Naive thymus-derived CD8-positive, alpha-beta T cell (primary cell): Measurements from ENCODE around the gene NNAT. TPM values are rescaled to one million over a fixed set of nuclear protein-coding genes. Genes with fewer than 3 reads are reported as not detected.

ENCODE experiments used
- ATAC-seq, 2 donors: fragments of 150-1000 bp; cut with Tn5 transposase in 1 of 2; sonication (Bioruptor Pico), chemical (Tn5 transposase) in 1 of 2; 1 replicate in 1 of 2; 2 replicates in 1 of 2; pipeline ENCODE4 v1.10.0; 2021; ENCODE audit warnings: mild to moderate bottlenecking in 2 of 2, moderate library complexity in 2 of 2
- POLR2A ChIA-PET: fragments of 350-600 bp; sonication (Branson Sonifier 250); formaldehyde crosslinking; loops from one replicate; lab custom pipeline; 2021; ENCODE audit warnings: antibody characterized with exemption; lab: Charles Lee
- DNase-seq, 10 donors: peaks; one replicate each; pipeline versions ENCODE4 v3.0.0 to v3.0.0-alpha.2; 2020 to 2022
- H3K27ac Mint-ChIP-seq, 10 donors: one replicate each; pipeline ENCODE4 v1.8.0; 2020 to 2022; ENCODE audit warnings: mild to moderate bottlenecking in 10 of 10, mixed read lengths in 10 of 10, moderate library complexity in 4 of 10, inconsistent platforms in 1 of 10
- H3K27me3 Mint-ChIP-seq, 5 donors: one replicate each; pipeline ENCODE4 v1.8.0; 2021 to 2022; ENCODE audit warnings: mixed read lengths in 5 of 5
- H3K36me3 Mint-ChIP-seq, 3 donors: one replicate each; pipeline ENCODE4 v1.8.0; 2020 to 2022; ENCODE audit warnings: mixed read lengths in 3 of 3, mild to moderate bottlenecking in 2 of 3, inconsistent platforms in 1 of 3
- H3K4me1 Mint-ChIP-seq, 4 donors: one replicate each; pipeline ENCODE4 v1.8.0; 2021 to 2022; ENCODE audit warnings: mixed read lengths in 4 of 4
- H3K4me3 Mint-ChIP-seq, 10 donors: one replicate each; pipeline ENCODE4 v1.8.0; 2020 to 2022; ENCODE audit warnings: mild to moderate bottlenecking in 10 of 10, mixed read lengths in 10 of 10, moderate library complexity in 6 of 10, inconsistent platforms in 1 of 10
- H3K9me3 Mint-ChIP-seq, 9 donors: one replicate each; pipeline ENCODE4 v1.8.0; 2020 to 2022; ENCODE audit warnings: mixed read lengths in 9 of 9, mild to moderate bottlenecking in 3 of 9, inconsistent platforms in 1 of 9, moderate library complexity in 1 of 9
- polyA plus RNA-seq, 3 donors: library from polyadenylated mRNA; unstranded; fragments of 300-500 nt; fragmentation: Illumina TruSeq; gene quantifications; one replicate each; pipeline ENCODE4 v1.2.3, GENCODE V29; 2021
- total RNA-seq, 8 experiments: library from RNA in 2 of 8; stranded (reverse) in 2 of 8; gene quantifications; one replicate each; pipeline ENCODE4 v1.2.3 and lab custom pipeline; 2021 to 2026

The NNAT gene
- total and polyA plus RNA-seq, 5 experiments from 2014 or later = 0.13 TPM; not detected in 4

GRCh38 chr20:37520419-37520955 is 563 bp upstream of the NNAT start:
- Mint-ChIP-seq H3K27ac (peak overlapping the region in 1 of 10 donors; percentile 68), H3K4me1 (peaks cover 38 to 69% (median 49%) of the 10 kb centered on the region in 4 donors), H3K4me3 (peak overlapping the region; percentile 52 to 79 (median 72)), H3K36me3 (peaks cover 8 to 48% (median 11%) of the 10 kb centered on the region in 3 donors), H3K27me3 (no peaks in the 10 kb centered on the region), H3K9me3 (no peaks in the 10 kb centered on the region)
- POLR2A ChIA-PET = no interaction called here
- ATAC-seq = peak in 1 of 2 donors; percentile 30
- no peak for DNase-seq

DNA sequence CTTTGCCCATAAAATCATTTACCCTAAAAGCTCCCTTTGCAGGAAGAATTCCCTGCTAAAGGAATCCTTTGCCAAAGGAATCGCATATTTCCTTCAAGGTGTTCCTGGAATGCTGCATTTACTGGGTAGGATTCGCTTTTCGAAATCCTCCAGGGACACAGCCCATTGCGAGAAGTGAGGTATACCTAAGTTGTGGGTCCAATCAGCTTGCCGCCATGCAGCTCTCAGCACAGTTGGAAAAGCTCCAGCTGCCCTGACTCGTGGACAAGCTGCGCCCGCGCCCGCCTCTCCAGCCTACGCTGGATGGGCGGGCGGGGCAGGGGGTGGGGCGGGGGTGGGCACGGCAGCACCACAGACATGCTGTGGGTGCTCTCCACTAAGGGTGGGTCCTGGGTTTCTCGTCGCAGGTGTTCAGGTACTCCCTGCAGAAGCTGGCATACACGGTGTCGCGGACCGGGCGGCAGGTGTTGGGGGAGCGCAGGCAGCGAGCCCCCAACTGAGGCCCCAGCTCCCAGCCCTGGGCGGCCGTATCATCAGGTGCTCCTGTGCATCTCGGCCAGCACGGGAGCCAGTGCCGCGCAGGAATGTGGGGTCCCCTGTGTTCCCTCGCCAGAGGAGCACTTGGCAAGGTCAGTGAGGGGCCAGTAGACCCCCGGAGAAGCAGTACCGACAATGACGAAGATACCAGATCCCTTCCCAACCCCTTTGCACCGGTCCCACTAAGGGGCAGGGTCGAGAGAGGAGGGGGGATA is 1.4 kb downstream of the NNAT start:
- DNase-seq (no peak), ATAC-seq (no peak)
- Mint-ChIP-seq H3K36me3 (peaks cover 8 to 37% (median 11%) of the 10 kb centered on the region in 3 donors), H3K27me3 (no peaks in the 10 kb centered on the region), H3K27ac (no peak overlapping the region), H3K4me1 (peaks cover 47 to 74% (median 64%) of the 10 kb centered on the region in 4 donors), H3K9me3 (no peaks in the 10 kb centered on the region), H3K4me3 (peak overlapping the region in 1 of 10 donors; percentile 6)
- POLR2A ChIA-PET = no interaction called here

- DNase-seq (no peak), ATAC-seq (no peak)
- peak overlapping the region in 4 of 10 donors; percentile 6 to 51 (median 17) for H3K4me3 Mint-ChIP-seq
- POLR2A ChIA-PET = no interaction called here
- no peaks in the 10 kb centered on the region for H3K27me3 Mint-ChIP-seq
- peaks cover 4 to 31% (median 9%) of the 10 kb centered on the region in 3 donors for H3K36me3 Mint-ChIP-seq
- H3K9me3 Mint-ChIP-seq = no peaks in the 10 kb centered on the region
- H3K27ac Mint-ChIP-seq = no peak overlapping the region
- H3K4me1 Mint-ChIP-seq = peaks cover 47 to 70% (median 65%) of the 10 kb centered on the region in 4 donors
Observed at GRCh38 chr20:37523012-37523391, 2.0 kb downstream of the NNAT start.

GRCh38 chr20:37523911-37524700 is 3.1 kb downstream of the NNAT start:
- peaks cover 47 to 73% (median 65%) of the 10 kb centered on the region in 4 donors for H3K4me1 Mint-ChIP-seq
- peak overlapping the region in 3 of 10 donors; percentile 0 to 88 (median 65) for H3K27ac Mint-ChIP-seq
- DNase-seq = no peak
- ATAC-seq = no peak
- H3K4me3 Mint-ChIP-seq = peak overlapping the region in 4 of 10 donors; percentile 26 to 89 (median 40)
- H3K9me3 Mint-ChIP-seq = no peaks in the 10 kb centered on the region
- H3K27me3 Mint-ChIP-seq = no peaks in the 10 kb centered on the region
- POLR2A ChIA-PET = no interaction called here
- H3K36me3 Mint-ChIP-seq = peaks cover 0 to 20% (median 6%) of the 10 kb centered on the region in 3 donors

DNA sequence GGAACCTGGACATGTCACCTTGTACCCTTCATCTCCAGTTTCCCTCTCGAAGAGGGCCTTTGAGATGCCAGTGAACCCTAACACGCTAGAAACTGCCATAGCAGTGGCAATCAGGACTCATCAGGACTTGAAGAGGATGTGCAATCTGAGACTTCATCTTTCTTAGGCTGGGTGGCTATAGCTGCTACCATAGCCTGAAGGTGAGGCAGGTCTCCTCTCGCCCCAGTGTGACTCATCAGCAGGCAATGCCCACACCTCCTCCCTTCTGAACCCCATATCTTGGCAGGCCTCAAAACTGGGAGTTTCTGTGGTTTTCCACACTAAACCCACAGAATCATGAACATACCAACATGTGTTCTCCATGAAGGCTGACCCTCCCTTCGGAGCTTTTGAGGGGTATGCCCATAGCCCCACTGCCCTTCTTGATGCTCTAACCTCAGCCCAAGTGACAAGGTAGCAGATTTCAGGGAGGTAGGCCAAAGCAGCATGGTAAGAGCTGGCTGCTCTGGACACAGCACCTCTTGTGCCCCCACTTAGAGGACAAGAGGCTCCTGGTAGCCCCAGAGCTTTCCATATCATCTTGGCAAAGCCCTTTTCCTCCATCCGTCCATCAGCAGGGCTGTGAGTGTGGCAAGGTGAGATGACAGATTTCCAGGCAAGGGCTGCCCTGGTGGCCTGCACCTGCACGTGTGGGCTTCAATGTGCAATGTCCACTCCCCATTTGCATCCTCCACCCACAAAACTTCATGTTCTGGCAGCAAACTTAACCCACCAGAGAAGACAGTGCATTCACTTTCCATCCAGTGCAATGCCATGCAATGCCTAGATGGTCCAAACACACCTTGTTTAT is 4.0 kb downstream of the NNAT start:
- POLR2A ChIA-PET = no interaction called here
- no peaks in the 10 kb centered on the region for H3K9me3 Mint-ChIP-seq
- peaks cover 0 to 15% (median 6%) of the 10 kb centered on the region in 3 donors for H3K36me3 Mint-ChIP-seq
- ATAC-seq (no peak), DNase-seq (no peak)
- H3K27ac Mint-ChIP-seq = peak overlapping the region in 8 of 10 donors; percentile 7 to 99 (median 66)
- H3K4me1 Mint-ChIP-seq = peaks cover 49 to 68% (median 64%) of the 10 kb centered on the region in 4 donors
- peak overlapping the region; percentile 26 to 94 (median 77) for H3K4me3 Mint-ChIP-seq
- no peaks in the 10 kb centered on the region for H3K27me3 Mint-ChIP-seq

DNA sequence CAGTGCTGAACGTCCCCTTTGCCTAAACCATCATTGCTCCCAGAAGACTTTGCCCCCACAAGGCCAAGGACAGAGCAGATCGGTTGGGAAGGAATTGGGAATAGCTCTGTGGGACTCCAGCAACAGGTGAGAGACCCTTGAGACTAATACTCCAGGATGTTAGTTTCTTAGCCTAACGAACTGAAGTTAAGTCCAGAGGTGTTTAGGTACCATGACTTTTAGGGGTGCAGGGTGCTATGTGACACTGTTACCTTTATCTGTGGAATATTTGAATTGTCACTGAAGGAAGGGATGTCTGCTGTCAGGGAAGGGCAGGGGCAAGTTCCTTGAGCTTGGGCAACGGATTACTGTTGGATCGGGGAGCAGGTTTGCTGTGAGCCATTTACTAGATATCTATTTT is 4.8 kb downstream of the NNAT start:
- peaks cover 45 to 62% (median 57%) of the 10 kb centered on the region in 4 donors for H3K4me1 Mint-ChIP-seq
- H3K27ac Mint-ChIP-seq = peak overlapping the region; percentile 7 to 100 (median 90)
- ATAC-seq (no peak), DNase-seq (no peak)
- H3K9me3 Mint-ChIP-seq = no peaks in the 10 kb centered on the region
- peaks cover 0 to 10% (median under 1%) of the 10 kb centered on the region in 3 donors for H3K36me3 Mint-ChIP-seq
- H3K4me3 Mint-ChIP-seq = peak overlapping the region; percentile 58 to 94 (median 88)
- no peaks in the 10 kb centered on the region for H3K27me3 Mint-ChIP-seq
- POLR2A ChIA-PET = interaction anchor here (1.2 kb wide), 1 partner anchor 236 kb away, joined by 3 read pairs; the partner anchor contains the start of gene MANBAL

- no peak for ATAC-seq
- DNase-seq = no peak
- no peaks in the 10 kb centered on the region for H3K9me3 Mint-ChIP-seq
- peak overlapping the region; percentile 84 to 94 (median 89) for H3K4me3 Mint-ChIP-seq
- peaks cover 0 to 9% (median 0%) of the 10 kb centered on the region in 3 donors for H3K36me3 Mint-ChIP-seq
- peaks cover 44 to 62% (median 56%) of the 10 kb centered on the region in 4 donors for H3K4me1 Mint-ChIP-seq
- H3K27me3 Mint-ChIP-seq = no peaks in the 10 kb centered on the region
- peak overlapping the region; percentile 99 to 100 (median 100) for H3K27ac Mint-ChIP-seq
- POLR2A ChIA-PET = interaction anchor here (1.2 kb wide), 2 partner anchors 49 to 237 kb away, joined by 3 read pairs; partner anchors contain the start of gene MANBAL
Observed at GRCh38 chr20:37526238-37526838, 5.3 kb downstream of the NNAT start.

GRCh38 chr20:37526839-37527637 is 6.0 kb downstream of the NNAT start:
- DNase-seq (no peak), ATAC-seq (no peak)
- POLR2A ChIA-PET = interaction anchor here (0.6 to 1.5 kb wide), 7 partner anchors 14 to 348 kb away, joined by 3 to 11 read pairs (median 3); partner anchors contain the start of genes MANBAL, MROH8 and RPN2
- Mint-ChIP-seq H3K4me3 (peak overlapping the region; percentile 84 to 94 (median 89)), H3K9me3 (no peaks in the 10 kb centered on the region), H3K27ac (peak overlapping the region; percentile 99 to 100 (median 100)), H3K27me3 (no peaks in the 10 kb centered on the region), H3K36me3 (peaks cover 0 to 6% (median 0%) of the 10 kb centered on the region in 3 donors), H3K4me1 (peaks cover 44 to 60% (median 53%) of the 10 kb centered on the region in 4 donors)

GRCh38 chr20:37527638-37528445 is 6.8 kb downstream of the NNAT start, which contains the start of gene BLCAP:
TSS of gene BLCAP (minus strand) at chr20:37527876. CDS start at chr20:37519174, 8,702 bp downstream.
- H3K36me3 Mint-ChIP-seq = peaks cover 0 to 6% (median 0%) of the 10 kb centered on the region in 3 donors
- peak within 1 kb of the TSS; percentile 99 to 100 (median 100) for H3K27ac Mint-ChIP-seq
- DNase-seq = peak; percentile 87 to 99 (median 94)
- ATAC-seq = peak; percentile 92 to 93
- no peaks in the 10 kb centered on the region for H3K27me3 Mint-ChIP-seq
- H3K4me1 Mint-ChIP-seq = peaks cover 43 to 58% (median 52%) of the 10 kb centered on the region in 4 donors
- no peaks in the 10 kb centered on the region for H3K9me3 Mint-ChIP-seq
- H3K4me3 Mint-ChIP-seq = peak within 1 kb of the TSS; percentile 84 to 94 (median 89)
- POLR2A ChIA-PET = interaction anchor here (0.6 to 1.5 kb wide), 8 partner anchors 11 to 349 kb away, joined by 3 to 11 read pairs (median 3); partner anchors contain the start of genes MANBAL, MROH8 and RPN2
